Raji (cell line): ENCODE results near the gene ZNF169.

ENCODE experiments used
- POLR2A ChIP-seq: IDR thresholded peaks from 2 replicates; pipeline ENCODE4 v1.6.1; 2011; ENCODE audit warnings: low read depth, low read length, control low read depth; ENCODE audit not compliant: insufficient read depth

The ZNF169 gene

GRCh38 chr9:94259077-94259862 is at the start of gene ZNF169:
Gene ZNF169 (plus strand): TSS chr9:94259298. CDS start chr9:94278813, 19,515 bp downstream.
- TF ChIP-seq POLR2A: peak; percentile 88

- no peak for TF ChIP-seq POLR2A
Measured at GRCh38 chr9:94210616-94211603, 48.2 kb upstream of the ZNF169 start.

- TF ChIP-seq POLR2A: no peak
Measured at GRCh38 chr9:94212091-94212490, 47.0 kb upstream of the ZNF169 start.

- no peak for TF ChIP-seq POLR2A
Measured at GRCh38 chr9:94212531-94212930, 46.6 kb upstream of the ZNF169 start.

- TF ChIP-seq POLR2A: no peak
Measured at GRCh38 chr9:94213511-94214124, 45.5 kb upstream of the ZNF169 start.

GRCh38 chr9:94222870-94223269 is 36.2 kb upstream of the ZNF169 start:
- TF ChIP-seq POLR2A: no peak

GRCh38 chr9:94228616-94229015 is 30.5 kb upstream of the ZNF169 start:
- no peak for TF ChIP-seq POLR2A

- no peak for TF ChIP-seq POLR2A
Measured at GRCh38 chr9:94232428-94232827, 26.7 kb upstream of the ZNF169 start.

- no peak for TF ChIP-seq POLR2A
Measured at GRCh38 chr9:94245651-94246050, 13.4 kb upstream of the ZNF169 start.

- TF ChIP-seq POLR2A: no peak
Measured at GRCh38 chr9:94250456-94250855, 8.6 kb upstream of the ZNF169 start.

- no peak for TF ChIP-seq POLR2A
Measured at GRCh38 chr9:94256007-94256406, 3.1 kb upstream of the ZNF169 start.

GRCh38 chr9:94269264-94269663 is 10.2 kb downstream of the ZNF169 start:
- TF ChIP-seq POLR2A: no peak

GRCh38 chr9:94270009-94270408 is 10.9 kb downstream of the ZNF169 start:
- TF ChIP-seq POLR2A: no peak

- no peak for TF ChIP-seq POLR2A
Measured at GRCh38 chr9:94277885-94278536, 18.9 kb downstream of the ZNF169 start.
